HepG2 (cell line): ENCODE measurements around the gene HDAC5. TPM values are rescaled to one million over a fixed set of nuclear protein-coding genes. Genes with fewer than 3 reads are reported as not detected.

Experiments
- ATAC-seq: fragments of 200-7000 bp; cut with Tn5 transposase; 3 replicates; pipeline ENCODE4 v1.9.1; 2020; ENCODE audit warnings: mild to moderate bottlenecking, moderate library complexity
- BruUV-seq: library from RNA; stranded (reverse); fragments of 400-500 nt; replicated peaks from 2 replicates; lab custom pipeline; 2021; lab: Mats Ljungman, UMichigan
- CTCF ChIA-PET: fragments of 300-600 bp; formaldehyde crosslinking; extraction: SDS; loops from one replicate; lab custom pipeline; 2021; ENCODE audit warnings: low total read pairs, inconsistent platforms, low intra/inter-chr PET ratio; lab: Yijun Ruan, JAX
- POLR2A ChIA-PET: fragments of 350-600 bp; sonication (Branson Sonifier 250); formaldehyde crosslinking; loops from one replicate; lab custom pipeline; 2020; ENCODE audit warnings: antibody characterized with exemption, inconsistent platforms; lab: Yijun Ruan, JAX
- DNase-seq: peaks from one replicate; pipeline ENCODE4 v3.0.0-alpha.2; 2015; ENCODE audit warnings: low spot score
- FAIRE-seq: peaks from 3 replicates; lab custom pipeline; 2011; peaks lifted over from hg19 to GRCh38; lab: Jason Lieb, UNC
- H2AFZ ChIP-seq: one replicate; pipeline ENCODE4 v1.6.1; 2011; ENCODE audit warnings: low read length, inconsistent platforms
- H3K27ac ChIP-seq: fragments of 300-600 bp; 3 replicates; pipeline ENCODE4 v1.8.0; 2011; ENCODE audit warnings: mixed run types, mild to moderate bottlenecking, mixed read lengths, low read length, inconsistent platforms; ENCODE audit not compliant: insufficient read depth; ENCODE audit errors: extremely low read length
- H3K27me3 ChIP-seq, 2 experiments: fragments of 200-600 bp in 1 of 2; 2 replicates in 1 of 2; 3 replicates in 1 of 2; pipeline versions ENCODE4 v1.6.0 to v1.8.0; 2011; ENCODE audit warnings: low read length in 2 of 2, mild to moderate bottlenecking in 2 of 2, moderate library complexity in 2 of 2, inconsistent platforms in 1 of 2; ENCODE audit not compliant: insufficient read depth in 2 of 2, control insufficient read depth in 1 of 2
- H3K36me3 ChIP-seq, 2 experiments: fragments of 200-600 bp in 1 of 2; replicated peaks in 1 of 2; 2 replicates in 1 of 2; 3 replicates in 1 of 2; pipeline versions ENCODE4 v1.5.1 to v1.8.0; 2011; ENCODE audit warnings: low read length in 2 of 2, inconsistent platforms in 1 of 2; ENCODE audit not compliant: insufficient read depth in 2 of 2, control insufficient read depth in 1 of 2
- H3K4me1 ChIP-seq: 2 replicates; pipeline ENCODE4 v1.5.1; 2012; ENCODE audit warnings: low read length, inconsistent platforms; ENCODE audit not compliant: insufficient read depth
- H3K4me2 ChIP-seq: 2 replicates; pipeline ENCODE4 v1.6.0; 2011; ENCODE audit warnings: low read depth, low read length, inconsistent platforms
- H3K4me3 ChIP-seq, 3 experiments: fragments of 200-600 bp in 1 of 3; sonication (generic), shearing (Covaris generic) in 1 of 3; replicated peaks in 1 of 3; 2 replicates each; pipeline ENCODE4 v1.5.1; 2011 to 2016; ENCODE audit warnings: low read length in 3 of 3, inconsistent platforms in 2 of 3, low read depth in 2 of 3, mild to moderate bottlenecking in 2 of 3, control low read depth in 1 of 3, mixed read lengths in 1 of 3; ENCODE audit not compliant: insufficient read depth in 1 of 3
- H3K79me2 ChIP-seq: one replicate; pipeline ENCODE4 v1.6.1; 2011; ENCODE audit warnings: low read length, inconsistent platforms; ENCODE audit not compliant: insufficient read depth
- H3K9ac ChIP-seq: 2 replicates; pipeline ENCODE4 v1.6.0; 2011; ENCODE audit warnings: mild to moderate bottlenecking, low read depth, low read length, inconsistent platforms; ENCODE audit not compliant: insufficient read depth
- H3K9me3 ChIP-seq: 2 replicates; pipeline ENCODE4 v1.5.1; 2012; ENCODE audit warnings: mild to moderate bottlenecking, low read length
- H4K20me1 ChIP-seq: 2 replicates; pipeline ENCODE4 v1.6.0; 2011; ENCODE audit warnings: inconsistent platforms, mild to moderate bottlenecking, low read length, moderate library complexity; ENCODE audit not compliant: insufficient read depth
- ATF7-NPFF ChIP-seq: sonication (generic); formaldehyde crosslinking; IDR thresholded peaks from 2 replicates; pipeline ENCODE4 v1.8.1; 2023; ENCODE audit warnings: mild to moderate bottlenecking, low read depth, missing genetic modification reagents, moderate library complexity
- CHD4 ChIP-seq: fragments of 200-600 bp; sonication (generic); IDR thresholded peaks from 2 replicates; pipeline ENCODE4 v1.7.0; 2017; ENCODE audit warnings: mild to moderate bottlenecking, low read length, borderline replicate concordance
- KDM2A ChIP-seq: sonication (generic); formaldehyde crosslinking; IDR thresholded peaks from 2 replicates; pipeline ENCODE4 v1.4.0; 2020; ENCODE audit warnings: low read depth, missing genetic modification reagents, borderline replicate concordance
- PAXIP1 ChIP-seq: sonication (generic); formaldehyde crosslinking; conservative IDR thresholded peaks from 2 replicates; pipeline ENCODE4 v1.4.0; 2020; ENCODE audit warnings: mild to moderate bottlenecking, missing genetic modification reagents, moderate library complexity
- SIX1 ChIP-seq: sonication (generic); formaldehyde crosslinking; IDR thresholded peaks from 2 replicates; pipeline ENCODE4 v1.4.0; 2020; ENCODE audit warnings: missing genetic modification reagents, borderline replicate concordance
- SMYD3 ChIP-seq: sonication (generic); formaldehyde crosslinking; IDR thresholded peaks from 2 replicates; pipeline ENCODE4 v1.8.1; 2023; ENCODE audit warnings: mild to moderate bottlenecking, missing genetic modification reagents
- ZNF362 ChIP-seq: sonication (generic); formaldehyde crosslinking; IDR thresholded peaks from 2 replicates; pipeline ENCODE4 v1.4.0; 2020; ENCODE audit warnings: missing genetic modification reagents, mild to moderate bottlenecking, borderline replicate concordance
- ZNF562 ChIP-seq: sonication (generic); formaldehyde crosslinking; IDR thresholded peaks from 2 replicates; pipeline ENCODE4 v1.8.0; 2022; ENCODE audit warnings: missing genetic modification reagents, borderline replicate concordance
- WGBS: methylation state at CpG from one replicate; pipeline ENCODE4 v1.1.6; 2017; ENCODE audit warnings: low lambda C conversion rate; 5-methylcytosine and 5-hydroxymethylcytosine counted together
- in situ Hi-C: cut with HindIII; loops from 2 replicates; pipeline ENCODE4 v1.10.0; 2017; ENCODE audit warnings: low pct_unique_long_range_greater_than_20kb; ENCODE audit not compliant: extremely low pct_ligation_motif_present
- intact Hi-C: fragments of 100-400 bp; cut with micrococcal nuclease; formaldehyde crosslinking; loops from one replicate; pipeline ENCODE4 v1.10.0; 2022; ENCODE audit not compliant: unreplicated experiment
- polyA plus RNA-seq, 8 experiments: library from polyadenylated mRNA; depleted of rRNA in 3 of 8; stranded (reverse) in 7 of 8; unstranded in 1 of 8; fragments of >200 nt; fragmentation: Illumina TruSeq in 4 of 8; extraction: Trizol in 4 of 8; gene quantifications; 2 replicates each; pipeline versions ENCODE4 v1.2.1 to v1.2.3, GENCODE V29; 2011 to 2016; ENCODE audit warnings: low read depth in 4 of 8, missing spikeins in 1 of 8, mixed read lengths in 1 of 8; ENCODE audit not compliant: insufficient read depth in 1 of 8
- total RNA-seq, 5 experiments: library from RNA; depleted of rRNA; stranded (reverse); fragments of >200 nt; fragmentation: Illumina TruSeq; extraction: Trizol; gene quantifications; 2 replicates each; pipeline ENCODE4 v1.2.3, GENCODE V29; 2016; ENCODE audit warnings: low read depth in 1 of 5
- TF ChIP-seq, protein P1 (sequence below): sonication (generic); IDR thresholded peaks from 2 replicates; pipeline ENCODE4 v1.6.1; 2016; ENCODE audit warnings: low read depth, borderline replicate concordance

Gene HDAC5
- total and polyA plus RNA-seq, 2 of the 13 experiments (the other 11 are each of a cell fraction or from before 2014, with no cell fraction given): 46.4 to 85.4 TPM

DNA sequence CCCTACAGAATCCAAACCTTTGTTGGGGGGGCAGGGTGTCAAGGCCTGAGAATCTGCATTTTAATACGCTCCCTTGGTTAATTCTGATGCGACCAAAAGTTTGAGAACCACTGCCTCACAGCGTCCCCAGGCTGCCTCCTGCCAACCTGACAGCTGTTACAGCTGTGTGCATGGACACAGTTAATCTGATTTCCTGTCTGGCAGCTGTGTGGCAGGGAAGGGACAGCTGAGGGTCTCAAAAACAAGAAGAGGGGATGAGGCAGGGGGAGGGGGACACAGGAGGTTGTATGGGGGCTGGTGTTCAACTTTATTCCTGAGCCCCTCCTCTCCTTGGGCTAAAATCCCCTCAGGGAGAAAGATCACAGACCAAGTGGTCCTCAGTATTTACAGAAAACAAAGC is 17.5 kb downstream of the HDAC5 start:
- peak overlapping the region; percentile 34 for H3K27ac ChIP-seq
- H3K4me1 ChIP-seq: peaks cover 97% of the 10 kb centered on the region
- ATAC-seq: no peak
- no TSS peak for BruUV-seq
- H4K20me1 ChIP-seq: peaks cover 5% of the 10 kb centered on the region; the same call in 1 of the 2 replicates
- WGBS: 54% methylated on average over 3 of the region's 3 CpGs
- no peak for DNase-seq
- peaks cover 71% of the 10 kb centered on the region for H3K79me2 ChIP-seq
- in situ Hi-C loops (no loop called here), intact Hi-C loops (no loop called here)
- peaks cover 1 to 2% of the 10 kb centered on the region in 2 experiments; a peak in 4 of 5 replicates for H3K36me3 ChIP-seq
- peak overlapping the region; percentile 64 for H3K4me2 ChIP-seq
- H3K4me3 ChIP-seq: no peak overlapping the region
- H3K9me3 ChIP-seq: no peaks in the 10 kb centered on the region
- no peaks in the 10 kb centered on the region for H3K27me3 ChIP-seq
- no peak overlapping the region for H2AFZ ChIP-seq
- ChIA-PET POLR2A (interaction anchor here (1.0 to 6.2 kb wide), 4 partner anchors 10 to 40 kb away, joined by 3 to 43 read pairs (median 13); no protein-coding TSS in a partner anchor), CTCF (no interaction called here)
- H3K9ac ChIP-seq: no peak overlapping the region
- no peak for FAIRE-seq
- no peak for TF ChIP-seq KDM2A (CRISPR knock-in tag)
- TF ChIP-seq CHD4: 0 out of 2 replicates have a peak, but pooled peaks have one; percentile 3
- TF ChIP-seq ATF7-NPFF (CRISPR knock-in tag): no peak
- 0 out of 2 replicates have a peak, but pooled peaks have one; percentile 8 for TF ChIP-seq ZNF362 (CRISPR knock-in tag)
- TF ChIP-seq ZNF562: no peak
- no peak for TF ChIP-seq SMYD3 (CRISPR knock-in tag)
- TF ChIP-seq SIX1 (CRISPR knock-in tag): no peak
- TF ChIP-seq, protein P1, sequence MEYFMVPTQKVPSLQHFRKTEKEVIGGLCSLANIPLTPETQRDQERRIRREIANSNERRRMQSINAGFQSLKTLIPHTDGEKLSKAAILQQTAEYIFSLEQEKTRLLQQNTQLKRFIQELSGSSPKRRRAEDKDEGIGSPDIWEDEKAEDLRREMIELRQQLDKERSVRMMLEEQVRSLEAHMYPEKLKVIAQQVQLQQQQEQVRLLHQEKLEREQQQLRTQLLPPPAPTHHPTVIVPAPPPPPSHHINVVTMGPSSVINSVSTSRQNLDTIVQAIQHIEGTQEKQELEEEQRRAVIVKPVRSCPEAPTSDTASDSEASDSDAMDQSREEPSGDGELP: peak; percentile 67; the same call in 1 of the 2 replicates
- peak; percentile 45; the same call in 1 of the 2 replicates for TF ChIP-seq PAXIP1 (CRISPR knock-in tag)
